Astrocyte of the spinal cord (primary cell): Measurements from ENCODE around the gene CEMP1.

Source experiments
- DNase-seq: peaks from one replicate; pipeline ENCODE4 v3.0.0; 2011; ENCODE audit warnings: low read depth, low spot score
- H3K4me3 ChIP-seq: 2 replicates; pipeline ENCODE4 v1.5.1; 2011; ENCODE audit warnings: low read depth, mild to moderate bottlenecking, low read length, moderate library complexity
- CTCF ChIP-seq: IDR thresholded peaks from 2 replicates; pipeline ENCODE4 v1.5.1; 2012; ENCODE audit warnings: low read depth, mild to moderate bottlenecking, low read length, inconsistent platforms
- in situ Hi-C: cut with HindIII; loops from 2 replicates; pipeline ENCODE4 v1.10.0; 2017; ENCODE audit warnings: low sequenced_read_pairs

Gene CEMP1

GRCh38 chr16:2495041-2495440 is 36.2 kb downstream of the CEMP1 start:
- in situ Hi-C loops, result no loop called here
- TF ChIP-seq CTCF, result no peak

GRCh38 chr16:2494616-2495015 is 36.6 kb downstream of the CEMP1 start:
- no peak for TF ChIP-seq CTCF
- no peak overlapping the region for H3K4me3 ChIP-seq
- no peak for DNase-seq
- in situ Hi-C loops, result no loop called here

More at GRCh38 chr16:2495041-2495440, 36.2 kb downstream of the CEMP1 start:
- no peak for DNase-seq
- no peak overlapping the region for H3K4me3 ChIP-seq

GRCh38 chr16:2493605-2494004 is 37.6 kb downstream of the CEMP1 start:
- in situ Hi-C loops, result no loop called here
- no peak for TF ChIP-seq CTCF
- DNase-seq, result no peak
- H3K4me3 ChIP-seq, result no peak overlapping the region

GRCh38 chr16:2492292-2492691 is 38.9 kb downstream of the CEMP1 start:
- in situ Hi-C loops, result no loop called here
- H3K4me3 ChIP-seq, result no peak overlapping the region
- no peak for TF ChIP-seq CTCF
- no peak for DNase-seq

GRCh38 chr16:2490190-2491105 is 40.8 kb downstream of the CEMP1 start:
- in situ Hi-C loops, result no loop called here
- no peak overlapping the region for H3K4me3 ChIP-seq
- DNase-seq, result no peak
- TF ChIP-seq CTCF, result no peak

GRCh38 chr16:2489581-2489980 is 41.6 kb downstream of the CEMP1 start:
- in situ Hi-C loops, result no loop called here
- TF ChIP-seq CTCF, result no peak
- no peak overlapping the region for H3K4me3 ChIP-seq

More at GRCh38 chr16:2489581-2489980, 41.6 kb downstream of the CEMP1 start:
- no peak for DNase-seq
